ENCODE results near the gene NEK1. TPM values are rescaled to one million over a fixed set of nuclear protein-coding genes. Genes with fewer than 3 reads are reported as not detected.
"Not testable (repeated sequence)": the region's sequence is repeated elsewhere in the genome, so short reads cannot be mapped to it uniquely, and the experiment has no call there.

The NEK1 gene
- total and polyA plus RNA-seq, 2 of the 13 experiments (the other 11 are each of a cell fraction or from before 2014, with no cell fraction given): 2.9 to 5.4 TPM

DNA sequence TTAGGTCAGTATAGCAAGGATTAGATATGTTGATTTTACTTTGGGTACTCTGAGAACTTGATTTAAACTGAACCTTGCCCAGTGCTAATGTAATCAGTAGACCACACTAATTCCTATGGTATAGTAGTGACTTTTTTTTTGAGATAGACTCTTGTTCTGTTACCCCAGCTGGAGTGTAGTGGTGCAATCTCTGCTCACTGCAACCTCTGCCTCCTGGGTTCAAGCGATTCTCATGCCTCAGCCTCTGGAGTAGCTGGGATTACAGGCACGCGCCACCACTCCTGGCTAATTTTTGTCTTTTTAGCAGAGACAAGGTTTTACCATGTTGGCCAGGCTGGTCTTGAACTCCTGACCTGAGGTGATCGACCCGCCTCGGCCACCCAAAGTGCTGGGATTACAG lies 11.6 kb upstream of the NEK1 start:
- DNase-seq (ENCODE audit: low spot score); POLR2A ChIA-PET; H2AFZ ChIP-seq (ENCODE audit: low read length); H3K4me3 ChIP-seq (replicated peaks in 1 of 3; ENCODE audit: insufficient read depth in 1 of 3, low read depth in 2 of 3, low read length in 3 of 3); H3K36me3 ChIP-seq (replicated peaks in 1 of 2; ENCODE audit: control insufficient read depth in 1 of 2, insufficient read depth in 2 of 2, low read length in 2 of 2); H3K9me3 ChIP-seq (ENCODE audit: low read length); CTCF ChIA-PET (ENCODE audit: low intra/inter-chr PET ratio, low total read pairs); H3K9ac ChIP-seq (ENCODE audit: insufficient read depth, low read depth, low read length); H3K27ac ChIP-seq (ENCODE audit: extremely low read length, insufficient read depth, low read length); intact Hi-C loops (cut with micrococcal nuclease; ENCODE audit: unreplicated experiment); H3K4me2 ChIP-seq (ENCODE audit: low read depth, low read length); H4K20me1 ChIP-seq (ENCODE audit: insufficient read depth, low read length); FAIRE-seq; ATAC-seq; BruUV-seq (replicated peaks); H3K27me3 ChIP-seq (ENCODE audit: control insufficient read depth in 1 of 2, insufficient read depth in 2 of 2, low read length in 2 of 2): not testable (repeated sequence)
- 98% methylated on average over 6 of the region's 6 CpGs for WGBS (ENCODE audit: low lambda C conversion rate)
- Histone ChIP-seq H3K4me1 (ENCODE audit: insufficient read depth, low read length) (peaks cover 31% of the 10 kb centered on the region), H3K79me2 (ENCODE audit: insufficient read depth, low read length) (peaks cover 68% of the 10 kb centered on the region)
- in situ Hi-C loops (cut with HindIII; ENCODE audit: extremely low pct_ligation_motif_present, low pct_unique_long_range_greater_than_20kb): loop anchor here (5.0 to 25.0 kb wide), 2 partner anchors 38 to 463 kb away; partner anchors contain the start of gene AADAT

DNA sequence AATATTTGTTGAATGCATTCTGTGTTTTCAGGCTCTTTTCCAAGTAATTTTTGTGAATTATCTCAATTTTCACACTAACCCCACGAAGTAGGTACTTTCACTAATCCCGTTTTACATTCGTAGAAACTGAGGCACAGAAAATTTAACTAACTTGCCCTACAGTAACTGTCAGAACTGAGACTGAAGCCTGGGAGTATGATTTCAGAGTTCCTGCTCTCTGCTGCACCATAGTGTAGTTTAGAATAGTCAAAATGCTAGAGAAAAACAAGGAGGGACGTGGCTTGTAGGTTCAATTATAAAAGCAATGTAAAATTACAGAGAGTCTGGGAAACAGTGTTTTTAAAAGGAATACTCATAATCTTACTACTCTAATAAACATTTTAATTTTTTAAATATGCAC lies 10.2 kb upstream of the NEK1 start:
- POLR2A ChIA-PET: no interaction called here
- Histone ChIP-seq H2AFZ (ENCODE audit: low read length) (no peak overlapping the region), H3K27ac (ENCODE audit: extremely low read length, insufficient read depth, low read length) (peak overlapping the region; percentile 86), H3K27me3 (ENCODE audit: control insufficient read depth in 1 of 2, insufficient read depth in 2 of 2, low read length in 2 of 2) (no peaks in the 10 kb centered on the region), H4K20me1 (ENCODE audit: insufficient read depth, low read length) (no peaks in the 10 kb centered on the region; the same call in 1 of the 2 replicates), H3K36me3 (replicated peaks in 1 of 2; ENCODE audit: control insufficient read depth in 1 of 2, insufficient read depth in 2 of 2, low read length in 2 of 2) (no peaks in the 10 kb centered on the region), H3K4me1 (ENCODE audit: insufficient read depth, low read length) (peaks cover 43% of the 10 kb centered on the region), H3K4me2 (ENCODE audit: low read depth, low read length) (peak overlapping the region; percentile 85), H3K4me3 (replicated peaks in 1 of 3; ENCODE audit: insufficient read depth in 1 of 3, low read depth in 2 of 3, low read length in 3 of 3) (peak overlapping the region; percentile 14 to 84 (median 79); a peak in 5 of 6 replicates), H3K79me2 (ENCODE audit: insufficient read depth, low read length) (peaks cover 61% of the 10 kb centered on the region), H3K9me3 (ENCODE audit: low read length) (no peaks in the 10 kb centered on the region), H3K9ac (ENCODE audit: insufficient read depth, low read depth, low read length) (peak overlapping the region; percentile 96; the same call in 1 of the 2 replicates)
- WGBS (ENCODE audit: low lambda C conversion rate): 39% methylated on average over 4 of the region's 4 CpGs
- TF ChIP-seq ZNF317 (CRISPR knock-in tag; IDR thresholded peaks at IDR 0.05) (0 out of 2 replicates have a peak, but pooled peaks have one; percentile 32), ZNF570 (CRISPR knock-in tag; IDR thresholded peaks at IDR 0.05; ENCODE audit: borderline replicate concordance) (no peak), EHMT2 (IDR thresholded peaks at IDR 0.05; ENCODE audit: borderline replicate concordance, low read depth, low read length) (no peak), CREM (IDR thresholded peaks at IDR 0.05) (no peak), CREM (CRISPR knock-in tag; IDR thresholded peaks at IDR 0.05) (no peak), NFKBIZ (CRISPR knock-in tag; IDR thresholded peaks at IDR 0.05) (no peak)
- BruUV-seq (replicated peaks): no TSS peak
- DNase-seq (ENCODE audit: low spot score) (no peak), ATAC-seq (no peak), FAIRE-seq (no peak)
- CTCF ChIA-PET (ENCODE audit: low intra/inter-chr PET ratio, low total read pairs): no interaction called here
- intact Hi-C loops (cut with micrococcal nuclease; ENCODE audit: unreplicated experiment): no loop called here
- in situ Hi-C loops (cut with HindIII; ENCODE audit: extremely low pct_ligation_motif_present, low pct_unique_long_range_greater_than_20kb): loop anchor here (5.0 to 25.0 kb wide), 2 partner anchors 40 to 465 kb away; partner anchors contain the start of gene AADAT

All from HepG2 (cell line).